ENCODE data around the gene FAM120A.
A peak's percentile ranks its signal among the peaks of the same experiment; 100 is the strongest.

The FAM120A gene

DNA sequence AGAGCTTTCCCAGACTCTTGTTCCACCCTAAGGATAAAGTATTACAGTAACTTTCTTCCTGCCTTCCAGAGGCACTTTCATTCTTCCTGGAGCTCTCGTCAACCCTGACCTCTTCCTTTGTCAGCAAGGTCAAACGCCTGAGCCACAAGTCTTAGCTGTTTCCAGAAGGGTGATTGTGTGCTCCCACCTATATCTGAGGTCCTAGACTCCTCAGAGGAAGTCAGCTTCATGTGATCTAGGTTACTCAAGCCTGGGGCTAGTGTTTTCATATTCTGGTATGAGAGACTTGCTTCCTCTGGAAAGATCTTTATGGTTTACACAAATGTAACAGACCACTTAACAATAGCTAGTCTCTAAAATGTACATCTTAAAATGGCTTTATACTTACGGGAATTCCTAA is 5.4 kb upstream of the FAM120A start:
- no peak for DNase-seq (ENCODE audit: low read depth, low spot score)

DNA sequence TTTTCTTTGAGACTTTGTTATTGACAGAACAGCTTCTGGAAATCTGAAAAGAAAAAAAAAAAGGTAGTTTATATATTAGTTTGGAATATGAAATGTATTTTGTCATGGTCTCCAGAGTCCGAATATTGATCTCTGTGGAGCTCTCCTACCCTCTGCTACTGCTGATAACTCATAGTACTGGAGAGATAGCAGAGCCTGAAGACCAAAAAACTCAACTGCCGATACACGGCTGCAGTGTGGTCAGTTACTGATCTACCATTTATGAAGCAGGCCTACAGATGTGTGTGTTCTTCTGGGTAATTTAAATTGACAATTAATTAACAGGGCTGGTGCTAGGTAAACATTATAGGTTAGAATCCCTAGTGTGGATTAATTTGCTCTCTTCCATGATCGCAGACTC is 3.8 kb upstream of the FAM120A start:
- no peak for DNase-seq (ENCODE audit: low read depth, low spot score)

- peak; percentile 76 for DNase-seq (ENCODE audit: low read depth, low spot score)
Observed at GRCh38 chr9:93451849-93452709, 594 bp downstream of the FAM120A start.

GRCh38 chr9:93452710-93453046 is 1.2 kb downstream of the FAM120A start:
- no peak for DNase-seq (ENCODE audit: low read depth, low spot score)

DNA sequence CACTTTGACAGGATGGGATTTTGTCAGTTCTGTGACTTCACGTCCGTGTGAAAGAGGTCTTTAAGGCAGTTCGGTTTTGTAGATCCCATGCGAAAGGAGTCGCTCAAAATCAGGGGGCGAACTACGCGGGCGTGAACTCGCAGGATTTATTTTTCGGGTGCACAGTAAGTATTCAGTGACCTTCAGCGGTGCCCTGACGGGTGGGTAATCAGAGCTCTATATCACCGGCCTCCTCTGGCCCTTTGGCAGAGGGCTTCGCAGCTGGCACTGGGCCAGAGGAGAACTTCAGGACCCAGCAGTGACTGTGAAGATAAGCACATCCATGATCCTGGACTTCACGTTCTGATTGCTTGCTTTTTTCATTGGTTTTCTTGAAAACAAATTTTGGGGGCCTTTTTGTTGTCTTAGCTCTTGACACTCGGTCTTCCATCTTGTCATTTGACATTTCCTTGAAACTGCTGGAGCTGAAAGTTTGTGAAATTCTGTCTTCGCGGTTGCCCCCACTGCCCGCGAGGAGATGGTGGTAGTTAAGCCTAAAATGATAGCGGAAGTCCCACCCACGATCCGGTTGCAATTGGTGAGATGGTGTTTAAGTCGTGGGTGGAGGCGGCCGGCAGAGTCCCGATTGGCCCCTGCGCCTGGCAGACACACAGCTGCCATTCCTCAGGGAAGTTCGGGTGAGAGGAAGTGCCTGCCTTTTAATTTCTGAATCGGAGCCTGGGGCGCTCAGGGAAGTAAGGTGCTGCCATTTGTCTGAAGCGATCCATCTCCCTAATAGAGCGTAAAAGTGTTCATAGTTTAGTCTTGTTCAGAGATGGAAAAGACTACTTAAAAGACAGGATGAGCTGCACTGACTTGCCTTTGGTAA is 1.8 kb downstream of the FAM120A start, which contains the start of gene FAM120AOS:
TSS of gene FAM120AOS (minus strand) at position 535 of the 868 bp plus-strand sequence. CDS start 872 bp downstream, outside the sequence.
- peak; percentile 97 for DNase-seq (ENCODE audit: low read depth, low spot score)

GRCh38 chr9:93456022-93456421 is 4.5 kb downstream of the FAM120A start:
- no peak for DNase-seq (ENCODE audit: low read depth, low spot score)

DNA sequence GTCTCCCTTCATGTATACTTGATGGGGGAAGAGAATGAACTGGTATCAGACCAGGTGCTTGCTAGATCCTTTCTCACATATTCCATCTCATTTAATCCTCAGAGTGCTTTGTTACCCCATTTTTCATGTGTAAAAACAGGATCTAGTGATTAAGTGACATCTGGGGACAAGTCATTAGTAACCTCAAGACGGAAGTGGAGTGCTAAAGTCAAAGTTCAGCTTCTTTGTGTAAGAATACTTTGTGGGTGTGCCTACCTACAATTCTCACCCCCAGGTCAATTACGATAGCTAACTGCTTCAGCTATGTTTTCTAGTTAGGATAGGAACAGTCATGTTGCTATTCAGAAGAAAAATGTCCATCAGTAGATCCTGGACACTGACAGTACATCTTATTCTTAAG is 5.0 kb downstream of the FAM120A start:
- no peak for DNase-seq (ENCODE audit: low read depth, low spot score)

DNA sequence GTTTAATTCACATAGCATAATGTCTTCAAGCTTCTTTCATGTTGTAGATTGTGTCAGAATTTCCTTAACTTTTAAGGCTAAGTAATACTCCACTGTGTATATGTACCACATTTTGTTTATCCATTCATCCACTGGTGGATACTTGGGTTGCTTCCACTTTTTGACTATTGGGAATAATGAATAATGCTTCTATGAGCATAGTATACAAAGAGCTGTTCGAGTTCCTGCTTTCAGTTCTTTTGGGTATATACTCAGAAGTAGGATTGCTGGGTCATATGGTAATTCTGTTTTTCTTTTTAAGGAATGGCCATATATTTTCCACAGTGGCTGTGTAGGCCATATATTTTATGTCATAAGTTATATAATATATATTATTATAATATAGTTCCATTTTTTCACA is 5.5 kb downstream of the FAM120A start:
- DNase-seq (ENCODE audit: low read depth, low spot score), result no peak

DNA sequence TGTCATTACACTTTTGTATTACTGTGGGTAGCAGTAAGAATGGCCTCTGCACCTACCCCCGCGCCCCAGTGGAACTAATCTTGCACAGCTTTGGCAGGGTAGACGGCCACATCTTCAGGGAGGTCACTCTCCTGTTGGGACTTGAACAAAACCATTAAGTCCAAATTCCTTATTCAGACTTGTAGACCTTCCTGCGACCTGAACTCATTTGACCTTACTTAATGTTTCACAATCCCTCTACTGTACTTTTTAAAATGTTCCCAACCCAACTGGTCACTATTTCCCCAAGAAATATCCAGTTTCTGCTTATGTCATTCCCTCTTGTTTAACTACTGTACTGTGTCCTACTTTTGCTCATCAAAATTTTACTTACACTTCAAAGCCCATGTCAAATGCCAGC is 7.2 kb downstream of the FAM120A start:
- DNase-seq (ENCODE audit: low read depth, low spot score), result no peak

- DNase-seq (ENCODE audit: low read depth, low spot score), result no peak
Observed at GRCh38 chr9:93459432-93459847, 8.0 kb downstream of the FAM120A start.

GRCh38 chr9:93460689-93461413 is 9.4 kb downstream of the FAM120A start:
- DNase-seq (ENCODE audit: low read depth, low spot score), result no peak

- no peak for DNase-seq (ENCODE audit: low read depth, low spot score)
Observed at GRCh38 chr9:93461414-93461743, 9.9 kb downstream of the FAM120A start.

GRCh38 chr9:93461821-93462220 is 10.3 kb downstream of the FAM120A start:
- DNase-seq (ENCODE audit: low read depth, low spot score), result no peak

GRCh38 chr9:93463638-93464248 is 12.3 kb downstream of the FAM120A start:
- no peak for DNase-seq (ENCODE audit: low read depth, low spot score)

- no peak for DNase-seq (ENCODE audit: low read depth, low spot score)
Observed at GRCh38 chr9:93464395-93464794, 12.9 kb downstream of the FAM120A start.

DNA sequence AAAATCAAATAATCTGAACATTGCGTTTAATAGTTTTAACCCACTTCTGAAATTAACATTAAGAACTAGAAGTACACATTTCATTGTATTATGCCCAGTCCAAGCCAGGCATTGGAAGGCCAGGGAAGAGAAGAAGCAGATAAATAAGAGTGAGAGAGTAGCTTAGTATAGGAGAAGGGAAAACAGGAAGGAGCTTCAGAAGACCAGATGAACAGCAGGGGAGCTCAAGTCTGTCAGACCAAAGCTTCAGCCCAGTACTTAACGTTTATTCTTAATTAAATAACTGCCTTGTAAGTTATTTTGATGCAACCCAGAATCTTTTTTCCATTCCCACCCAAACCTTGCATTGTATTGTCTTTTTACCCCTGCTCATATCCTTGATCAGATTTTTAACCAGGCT is 13.4 kb downstream of the FAM120A start:
- no peak for DNase-seq (ENCODE audit: low read depth, low spot score)

GRCh38 chr9:93465855-93466254 is 14.4 kb downstream of the FAM120A start:
- DNase-seq (ENCODE audit: low read depth, low spot score), result no peak

GRCh38 chr9:93466416-93467061 is 15.1 kb downstream of the FAM120A start:
- DNase-seq (ENCODE audit: low read depth, low spot score), result peak; percentile 17

DNA sequence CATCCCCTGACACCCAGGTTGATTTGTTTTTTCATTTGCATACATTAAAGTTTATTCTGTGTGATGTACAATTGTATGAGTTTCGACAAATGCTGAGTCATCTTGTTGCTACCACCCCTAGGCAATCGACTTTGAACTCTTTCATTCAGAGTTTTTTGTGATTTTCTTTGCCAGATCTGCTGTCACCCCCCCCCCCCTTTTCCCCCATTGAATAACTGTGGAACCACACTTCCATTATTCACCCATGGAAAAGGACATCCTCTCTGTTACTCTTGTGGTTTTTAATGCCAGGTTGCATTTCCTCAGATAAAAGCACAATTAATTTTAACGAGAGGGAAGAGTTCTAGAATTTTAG is 15.6 kb downstream of the FAM120A start:
- peak; percentile 7 for DNase-seq (ENCODE audit: low read depth, low spot score)

DNA sequence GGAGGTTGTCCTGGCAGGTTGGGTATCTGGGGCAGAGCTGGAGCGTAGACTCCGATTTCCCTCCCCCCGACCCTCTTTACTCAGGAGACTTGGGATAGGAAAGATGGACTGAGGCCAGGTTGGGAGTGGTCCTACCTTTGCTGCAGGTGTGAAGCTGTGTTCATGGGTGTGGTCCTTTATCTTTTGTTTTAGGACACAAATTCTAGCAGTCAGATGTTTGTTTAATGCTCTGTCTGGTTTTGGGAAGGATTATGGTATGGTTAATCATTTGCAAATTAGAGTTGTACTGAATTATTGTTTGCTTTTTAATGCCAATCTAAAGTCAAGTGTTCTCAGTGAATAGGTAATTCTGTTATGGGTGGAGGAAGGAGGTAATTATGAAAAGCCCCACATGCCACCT is 16.0 kb downstream of the FAM120A start:
- DNase-seq (ENCODE audit: low read depth, low spot score), result no peak

GRCh38 chr9:93468763-93469456 is 17.4 kb downstream of the FAM120A start:
- peak; percentile 12 for DNase-seq (ENCODE audit: low read depth, low spot score)
